Testis (tissue), 3 donors: ENCODE data around the gene SLC18A2. TPM values are rescaled to one million over a fixed set of nuclear protein-coding genes. Genes with fewer than 3 reads are reported as not detected.
"Not testable (repeated sequence)": the region's sequence is repeated elsewhere in the genome, so short reads cannot be mapped to it uniquely, and the experiment has no call there.

Experiments used
- DNase-seq: peaks from one replicate; pipeline ENCODE4 v3.0.0-alpha.2; 2019
- H3K27ac ChIP-seq, 2 donors: fragments of 200-600 bp; sonication (generic); one replicate each; pipeline ENCODE4 v1.5.1; 2019
- H3K27me3 ChIP-seq: fragments of 200-600 bp; sonication (generic); one replicate; pipeline ENCODE4 v1.5.1; 2019
- H3K36me3 ChIP-seq: fragments of 200-600 bp; sonication (generic); one replicate; pipeline ENCODE4 v1.5.1; 2017; ENCODE audit warnings: low read depth; ENCODE audit errors: missing control alignments
- H3K4me1 ChIP-seq: fragments of 200-600 bp; sonication (generic); one replicate; pipeline ENCODE4 v1.5.1; 2019
- H3K4me3 ChIP-seq, 2 donors: fragments of 200-600 bp; sonication (generic); one replicate each; pipeline ENCODE4 v1.5.1; 2017 to 2019
- H3K9me3 ChIP-seq: fragments of 200-600 bp; sonication (generic); one replicate; pipeline ENCODE4 v1.5.1; 2017
- POLR2A ChIP-seq: fragments of 450-650 bp; IDR thresholded peaks from one replicate; pipeline ENCODE4 v1.6.1; 2017; ENCODE audit warnings: antibody characterized with exemption, mild to moderate bottlenecking, moderate library complexity
- WGBS, 2 donors: methylation state at CpG; one replicate each; pipeline ENCODE4 v1.1.5; 2018; 5-methylcytosine and 5-hydroxymethylcytosine counted together
- intact Hi-C: fragments of 100-400 bp; cut with DNase I; formaldehyde crosslinking; loops from one replicate; pipeline ENCODE4 v1.15.1; 2023; ENCODE audit warnings: low total_unique reads
- polyA plus RNA-seq: library from polyadenylated mRNA; stranded (reverse); fragments of 350-450 nt; fragmentation: Illumina TruSeq; extraction: RNeasy Lipid Tissue Mini Kit (QIAGEN cat#74804); gene quantifications from one replicate; pipeline ENCODE4 v1.2.3, GENCODE V29; 2014; ENCODE audit warnings: low read depth, low replicate concordance; ENCODE audit not compliant: insufficient read depth
- total RNA-seq, 2 donors: library from RNA; depleted of rRNA; stranded (reverse); fragments of >200 nt; gene quantifications; one replicate each; pipeline ENCODE4 v1.2.3, GENCODE V29; 2016
- TF ChIP-seq, protein P1 (sequence below), 3 experiments: fragments of 450-650 bp in 2 of 3; fragments of 200-600 bp in 1 of 3; sonication (generic) in 1 of 3; IDR thresholded peaks; one replicate each; pipeline ENCODE4 v1.5.1; 2016 to 2019; ENCODE audit warnings: antibody characterized with exemption in 3 of 3, mild to moderate bottlenecking in 2 of 3, moderate library complexity in 1 of 3

Gene SLC18A2
- total and polyA plus RNA-seq, 3 donors from 2014 or later: 1.9 to 2.4 (median 2.0) TPM

DNA sequence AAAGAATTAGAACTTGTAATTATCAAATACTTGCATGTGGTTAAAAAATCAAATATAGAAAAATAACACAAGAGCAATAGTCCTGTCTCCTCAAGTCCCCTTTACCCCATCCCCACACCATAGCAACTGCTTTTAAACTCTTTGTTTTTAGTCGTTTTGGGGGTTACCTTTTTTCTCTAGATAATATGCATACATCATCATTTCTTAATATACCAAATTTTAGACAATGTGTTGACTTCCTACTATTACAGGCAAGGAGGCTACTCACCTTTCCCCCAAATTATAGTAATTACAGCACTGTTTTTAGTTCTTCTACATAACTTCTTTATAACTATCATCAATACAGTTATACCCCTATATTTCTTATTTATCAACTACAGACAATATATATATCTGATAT is 57.3 kb downstream of the SLC18A2 start:
- intact Hi-C loops: no loop called here
- 75 to 83% methylated on average over 1 of the region's 1 CpG for WGBS, 2 donors

DNA sequence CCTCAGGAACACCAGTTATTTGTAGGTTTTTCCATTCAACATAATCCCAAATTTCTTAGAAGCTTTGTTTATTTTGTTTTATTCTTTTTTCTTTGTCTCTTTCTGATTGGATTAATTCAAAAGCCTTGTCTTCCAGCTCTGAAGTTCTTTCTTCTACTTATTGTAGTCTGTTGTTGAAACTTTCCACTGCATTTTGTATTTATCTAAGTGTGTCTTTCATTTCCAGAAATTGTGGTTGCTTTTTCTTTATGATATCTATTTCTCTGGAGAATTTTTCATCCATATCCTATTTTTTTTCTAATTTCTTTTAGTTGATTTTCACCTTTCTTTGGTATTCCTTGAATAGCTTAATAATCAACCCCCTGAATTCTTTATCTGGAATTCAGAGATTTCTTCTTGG is 58.5 kb downstream of the SLC18A2 start:
- TF ChIP-seq, protein P1, sequence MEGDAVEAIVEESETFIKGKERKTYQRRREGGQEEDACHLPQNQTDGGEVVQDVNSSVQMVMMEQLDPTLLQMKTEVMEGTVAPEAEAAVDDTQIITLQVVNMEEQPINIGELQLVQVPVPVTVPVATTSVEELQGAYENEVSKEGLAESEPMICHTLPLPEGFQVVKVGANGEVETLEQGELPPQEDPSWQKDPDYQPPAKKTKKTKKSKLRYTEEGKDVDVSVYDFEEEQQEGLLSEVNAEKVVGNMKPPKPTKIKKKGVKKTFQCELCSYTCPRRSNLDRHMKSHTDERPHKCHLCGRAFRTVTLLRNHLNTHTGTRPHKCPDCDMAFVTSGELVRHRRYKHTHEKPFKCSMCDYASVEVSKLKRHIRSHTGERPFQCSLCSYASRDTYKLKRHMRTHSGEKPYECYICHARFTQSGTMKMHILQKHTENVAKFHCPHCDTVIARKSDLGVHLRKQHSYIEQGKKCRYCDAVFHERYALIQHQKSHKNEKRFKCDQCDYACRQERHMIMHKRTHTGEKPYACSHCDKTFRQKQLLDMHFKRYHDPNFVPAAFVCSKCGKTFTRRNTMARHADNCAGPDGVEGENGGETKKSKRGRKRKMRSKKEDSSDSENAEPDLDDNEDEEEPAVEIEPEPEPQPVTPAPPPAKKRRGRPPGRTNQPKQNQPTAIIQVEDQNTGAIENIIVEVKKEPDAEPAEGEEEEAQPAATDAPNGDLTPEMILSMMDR (IDR thresholded peaks at IDR 0.05): no peak
- TF ChIP-seq POLR2A: no peak
- DNase-seq: no peak
- Histone ChIP-seq H3K27ac (no peak overlapping the region), H3K27me3 (no peaks in the 10 kb centered on the region), H3K4me3 (no peak overlapping the region), H3K9me3 (no peaks in the 10 kb centered on the region), H3K4me1 (no peaks in the 10 kb centered on the region), H3K36me3 (no peaks in the 10 kb centered on the region)
- intact Hi-C loops: no loop called here

More for the DNA sequence above, 57.3 kb downstream of the SLC18A2 start:
- no peaks in the 10 kb centered on the region for H3K9me3 ChIP-seq
- TF ChIP-seq, protein P1 (IDR thresholded peaks at IDR 0.05): no peak
- DNase-seq: no peak
- no peak overlapping the region for H3K27ac ChIP-seq
- H3K27me3 ChIP-seq: no peaks in the 10 kb centered on the region
- no peaks in the 10 kb centered on the region for H3K36me3 ChIP-seq
- H3K4me3 ChIP-seq: no peak overlapping the region
- no peaks in the 10 kb centered on the region for H3K4me1 ChIP-seq

DNA sequence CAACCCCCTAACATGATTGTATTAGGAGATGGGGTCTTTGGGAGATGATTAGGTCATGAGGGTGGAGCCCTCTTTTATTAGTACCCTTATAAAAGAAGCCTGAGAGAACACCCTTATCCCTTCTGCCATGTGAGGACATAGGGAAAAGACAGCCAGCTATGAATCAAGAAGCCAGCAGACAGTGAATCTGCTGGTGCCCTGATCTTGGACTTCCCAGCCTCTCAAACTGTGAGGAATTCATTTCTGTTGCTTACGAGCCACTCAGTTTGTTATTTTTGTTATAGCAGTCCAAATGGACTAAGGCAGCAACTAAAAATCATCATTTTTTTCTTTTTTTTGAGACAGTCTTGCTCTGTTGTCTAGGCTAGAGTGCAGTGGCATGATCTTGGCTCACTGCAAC is 59.8 kb downstream of the SLC18A2 start:
- intact Hi-C loops: no loop called here
- DNase-seq: no peak
- no peak for TF ChIP-seq POLR2A
- TF ChIP-seq, protein P1 (IDR thresholded peaks at IDR 0.05): no peak
- 94 to 100% methylated on average over 1 of the region's 1 CpG for WGBS, 2 donors
- no peaks in the 10 kb centered on the region for H3K36me3 ChIP-seq
- no peak overlapping the region for H3K4me3 ChIP-seq
- H3K4me1 ChIP-seq: no peaks in the 10 kb centered on the region
- H3K27me3 ChIP-seq: no peaks in the 10 kb centered on the region
- H3K27ac ChIP-seq: no peak overlapping the region
- H3K9me3 ChIP-seq: no peaks in the 10 kb centered on the region

DNA sequence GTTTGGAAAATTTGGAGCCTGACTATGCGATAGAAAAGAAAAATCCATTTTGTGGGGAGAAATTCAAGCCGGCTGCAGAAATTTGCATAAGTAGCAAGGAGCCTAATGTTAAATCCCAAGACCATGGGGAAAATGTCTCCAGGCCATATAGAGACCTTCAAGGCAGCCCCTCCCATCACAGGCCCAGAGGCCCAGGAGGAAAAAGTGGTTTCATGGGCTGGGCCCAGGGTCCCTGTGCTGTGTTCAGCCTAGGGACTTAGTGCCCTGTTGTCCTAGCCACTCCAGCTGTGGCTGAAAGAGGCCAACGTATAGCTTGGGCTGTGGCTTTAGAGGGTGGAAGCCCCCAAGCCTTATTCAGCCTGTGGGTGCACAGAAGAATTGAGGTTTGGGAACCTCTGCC is 62.5 kb downstream of the SLC18A2 start:
- 93 to 100% methylated on average over 3 of the region's 3 CpGs for WGBS, 2 donors
- H3K4me3 ChIP-seq, DNase-seq, H3K9me3 ChIP-seq, intact Hi-C loops, H3K27ac ChIP-seq, H3K27me3 ChIP-seq, H3K36me3 ChIP-seq, H3K4me1 ChIP-seq: not testable (repeated sequence)

DNA sequence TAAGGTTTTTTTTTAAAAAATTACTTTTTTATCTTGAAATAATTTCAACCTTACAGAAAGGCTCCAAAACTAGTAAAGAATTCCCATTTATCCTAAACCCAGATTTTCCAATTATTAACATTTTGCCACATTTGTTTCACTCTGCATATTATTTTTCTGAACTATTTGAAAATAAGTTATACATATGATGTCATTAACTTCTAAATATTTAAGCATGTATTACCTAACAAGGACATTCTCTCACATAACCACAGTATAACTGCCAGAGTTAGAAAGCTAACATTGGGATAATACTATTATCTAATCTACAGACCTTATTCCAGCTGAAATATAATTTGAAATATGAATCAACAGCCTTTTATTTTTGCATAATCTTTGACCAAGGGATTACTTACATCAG is 65.8 kb downstream of the SLC18A2 start:
- no peaks in the 10 kb centered on the region for H3K9me3 ChIP-seq
- TF ChIP-seq, protein P1 (IDR thresholded peaks at IDR 0.05): no peak
- TF ChIP-seq POLR2A: no peak
- no peak overlapping the region for H3K27ac ChIP-seq
- intact Hi-C loops: no loop called here
- no peaks in the 10 kb centered on the region for H3K4me1 ChIP-seq
- no peak for DNase-seq
- no peak overlapping the region for H3K4me3 ChIP-seq
- H3K27me3 ChIP-seq: no peaks in the 10 kb centered on the region
- no peaks in the 10 kb centered on the region for H3K36me3 ChIP-seq
